ENCODE results near the gene KLHL21. TPM values are rescaled to one million over a fixed set of nuclear protein-coding genes. Genes with fewer than 3 reads are reported as not detected.
A peak's percentile ranks its signal among the peaks of the same experiment; 100 is the strongest.

Gene KLHL21
- total and polyA plus RNA-seq, 2 donors (not counting 1 experiment from before 2014, with no cell fraction given): 14.4 to 29.9 TPM

- Histone ChIP-seq H3K79me2 (ENCODE audit: control insufficient read depth, insufficient read depth, low read length) (no peaks in the 10 kb centered on the region), H3K27me3 (replicated peaks in 1 of 4; ENCODE audit: control extremely low read depth in 1 of 4, control insufficient read depth in 3 of 4, insufficient read depth in 4 of 4, low read length in 3 of 4) (no peaks in the 10 kb centered on the region), H3K27ac (ENCODE audit: low read length in 2 of 2) (no peak overlapping the region), H3K9ac (ENCODE audit: low read length) (no peak overlapping the region), H2AFZ (ENCODE audit: insufficient read depth, low read depth, low read length, poor library complexity, severe bottlenecking) (no peak overlapping the region), H3K4me1 (ENCODE audit: control insufficient read depth in 2 of 2, insufficient read depth in 2 of 2, low read length in 2 of 2) (peaks cover 0 to 19% of the 10 kb centered on the region in 2 donors), H3K36me3 (replicated peaks in 1 of 2; ENCODE audit: control extremely low read depth in 1 of 2, control insufficient read depth in 1 of 2, extremely low read depth in 1 of 2, insufficient read depth in 2 of 2, low read length in 1 of 2) (peaks cover 5 to 46% of the 10 kb centered on the region in 2 experiments), H3K4me2 (replicated peaks; ENCODE audit: low read depth, low read length, poor library complexity, severe bottlenecking) (no peak overlapping the region), H3K4me3 (ENCODE audit: control extremely low read depth in 1 of 5, extremely low read depth in 1 of 5, insufficient read depth in 1 of 5, low read depth in 2 of 5, low read length in 4 of 5) (no peak overlapping the region), H3K9me3 (ENCODE audit: control extremely low read depth in 1 of 3, control insufficient read depth in 2 of 3, insufficient read depth in 1 of 3, low read length in 2 of 3) (no peaks in the 10 kb centered on the region), H4K20me1 (ENCODE audit: control insufficient read depth, insufficient read depth, low read length, poor library complexity, severe bottlenecking) (peaks cover 10% of the 10 kb centered on the region)
- TF ChIP-seq EZH2 (IDR thresholded peaks at IDR 0.05; ENCODE audit: borderline replicate concordance, insufficient read depth, low read depth, low read length, poor library complexity, severe bottlenecking): no peak
- TF ChIP-seq CTCF (IDR thresholded peaks at IDR 0.05): no peak
- ATAC-seq (ENCODE audit: low read depth) (no peak), DNase-seq (no peak)
- Mint-ChIP-seq H3K27ac (no peak overlapping the region), H3K9me3 (ENCODE audit: insufficient read depth) (no peaks in the 10 kb centered on the region), H3K4me1 (peaks cover 31% of the 10 kb centered on the region), H3K4me3 (no peak overlapping the region), H3K27me3 (no peaks in the 10 kb centered on the region)
- intact Hi-C loops (cut with micrococcal nuclease): no loop called here
- WGBS (ENCODE audit: insufficient coverage): 80% methylated on average over 1 of the region's 4 CpGs
- ChIA-PET CTCF (interaction anchor here (1.2 kb wide), 1 partner anchor 7 kb away, joined by 3 read pairs; the partner anchor contains the start of genes NOL9 and TAS1R1), POLR2A (no interaction called here)
Observed at GRCh38 chr1:6547301-6547700, 55.4 kb downstream of the KLHL21 start.

- Histone ChIP-seq H3K36me3 (replicated peaks in 1 of 2; ENCODE audit: control extremely low read depth in 1 of 2, control insufficient read depth in 1 of 2, extremely low read depth in 1 of 2, insufficient read depth in 2 of 2, low read length in 1 of 2) (peaks cover 8 to 51% of the 10 kb centered on the region in 2 experiments), H4K20me1 (ENCODE audit: control insufficient read depth, insufficient read depth, low read length, poor library complexity, severe bottlenecking) (peaks cover 10% of the 10 kb centered on the region), H3K4me1 (ENCODE audit: control insufficient read depth in 2 of 2, insufficient read depth in 2 of 2, low read length in 2 of 2) (peaks cover 0 to 19% of the 10 kb centered on the region in 2 donors), H3K9me3 (ENCODE audit: control extremely low read depth in 1 of 3, control insufficient read depth in 2 of 3, insufficient read depth in 1 of 3, low read length in 2 of 3) (no peaks in the 10 kb centered on the region), H3K27me3 (replicated peaks in 1 of 4; ENCODE audit: control extremely low read depth in 1 of 4, control insufficient read depth in 3 of 4, insufficient read depth in 4 of 4, low read length in 3 of 4) (no peaks in the 10 kb centered on the region), H3K4me3 (ENCODE audit: control extremely low read depth in 1 of 5, extremely low read depth in 1 of 5, insufficient read depth in 1 of 5, low read depth in 2 of 5, low read length in 4 of 5) (no peak overlapping the region), H3K79me2 (ENCODE audit: control insufficient read depth, insufficient read depth, low read length) (no peaks in the 10 kb centered on the region), H2AFZ (ENCODE audit: insufficient read depth, low read depth, low read length, poor library complexity, severe bottlenecking) (no peak overlapping the region), H3K9ac (ENCODE audit: low read length) (no peak overlapping the region), H3K4me2 (replicated peaks; ENCODE audit: low read depth, low read length, poor library complexity, severe bottlenecking) (no peak overlapping the region), H3K27ac (ENCODE audit: low read length in 2 of 2) (peak overlapping the region in 1 of 2 donors; percentile 8)
- DNase-seq (no peak), ATAC-seq (ENCODE audit: low read depth) (no peak)
- ChIA-PET POLR2A (no interaction called here), CTCF (interaction anchor here (1.0 to 1.2 kb wide), 2 partner anchors 8 to 102 kb away, joined by 3 read pairs; partner anchors contain the start of genes NOL9 and TAS1R1)
- no peaks in the 10 kb centered on the region for H3K9me3 Mint-ChIP-seq (ENCODE audit: insufficient read depth)
- 93% methylated on average over 5 of the region's 5 CpGs for WGBS (ENCODE audit: insufficient coverage)
- intact Hi-C loops (cut with micrococcal nuclease): no loop called here
- TF ChIP-seq CTCF (IDR thresholded peaks at IDR 0.05) (no peak), EZH2 (IDR thresholded peaks at IDR 0.05; ENCODE audit: borderline replicate concordance, insufficient read depth, low read depth, low read length, poor library complexity, severe bottlenecking) (no peak)
- no peaks in the 10 kb centered on the region for H3K27me3 Mint-ChIP-seq
- peaks cover 28% of the 10 kb centered on the region for H3K4me1 Mint-ChIP-seq
- peak overlapping the region; percentile 70 for H3K27ac Mint-ChIP-seq
- no peak overlapping the region for H3K4me3 Mint-ChIP-seq
Observed at GRCh38 chr1:6546326-6546725, 56.3 kb downstream of the KLHL21 start.

All from B cell (primary cell).